K562 (cell line): ENCODE results near the gene NLGN3. TPM values are rescaled to one million over a fixed set of nuclear protein-coding genes. Genes with fewer than 3 reads are reported as not detected.
A peak's percentile ranks its signal among the peaks of the same experiment; 100 is the strongest.

Source experiments
- ARID3A ChIP-seq: IDR thresholded peaks from 2 replicates; pipeline ENCODE4 v1.6.1; 2012; ENCODE audit warnings: low read depth, low read length, improper control_type of control experiment, borderline replicate concordance
- ATF7 ChIP-seq: fragments of 450-650 bp; IDR thresholded peaks from 2 replicates; pipeline ENCODE4 v1.7.1; 2014; ENCODE audit warnings: mild to moderate bottlenecking, moderate library complexity
- BACH1 ChIP-seq: fragments of 200-800 bp; sonication (Bioruptor generic); IDR thresholded peaks from 2 replicates; pipeline ENCODE4 v1.6.1; 2016; ENCODE audit warnings: missing genetic modification characterization, missing compliant biosample characterization
- BDP1 ChIP-seq: IDR thresholded peaks from 3 replicates; pipeline ENCODE4 v1.6.1; 2011; ENCODE audit not compliant: insufficient read length, insufficient read depth
- CREB1 ChIP-seq, 2 experiments: sonication (generic) in 1 of 2; formaldehyde crosslinking in 1 of 2; IDR thresholded peaks; 2 replicates each; pipeline versions ENCODE4 v1.6.1 to v1.8.0; 2012 to 2022; ENCODE audit warnings: inconsistent platforms in 1 of 2, mild to moderate bottlenecking in 1 of 2, missing genetic modification reagents in 1 of 2, moderate library complexity in 1 of 2
- FOXK2 ChIP-seq, 2 experiments: fragments of 450-650 bp; IDR thresholded peaks in 1 of 2; conservative IDR thresholded peaks in 1 of 2; 2 replicates each; pipeline ENCODE4 v1.6.1; 2016; ENCODE audit warnings: low read depth in 2 of 2, mild to moderate bottlenecking in 1 of 2
- HLTF ChIP-seq: fragments of 450-650 bp; IDR thresholded peaks from 2 replicates; pipeline ENCODE4 v1.6.1; 2016
- IFI16 ChIP-seq: fragments of 250-450 bp; sonication (Bioruptor Pico); IDR thresholded peaks from 2 replicates; pipeline ENCODE4 v2.1.2; 2022; ENCODE audit warnings: mild to moderate bottlenecking, inconsistent platforms
- LARP7 ChIP-seq: fragments of 450-650 bp; IDR thresholded peaks from 2 replicates; pipeline ENCODE4 v1.6.1; 2016
- NCOA6 ChIP-seq: fragments of 450-650 bp; IDR thresholded peaks from 2 replicates; pipeline ENCODE4 v1.6.1; 2017; ENCODE audit warnings: mild to moderate bottlenecking
- NFYB ChIP-seq: IDR thresholded peaks from 2 replicates; pipeline ENCODE4 v1.6.1; 2011; ENCODE audit warnings: mild to moderate bottlenecking, moderate library complexity; ENCODE audit not compliant: insufficient read length; ENCODE audit errors: extremely low read depth
- NRF1 ChIP-seq, 2 experiments: fragments of 450-650 bp; IDR thresholded peaks in 1 of 2; conservative IDR thresholded peaks in 1 of 2; 2 replicates each; pipeline ENCODE4 v1.6.1; 2014; ENCODE audit warnings: mild to moderate bottlenecking in 2 of 2
- POLR2A ChIP-seq: fragments of 450-650 bp; conservative IDR thresholded peaks from 2 replicates; pipeline ENCODE4 v1.6.1; 2016
- XRCC3 ChIP-seq: fragments of 450-650 bp; IDR thresholded peaks from 2 replicates; pipeline ENCODE4 v1.6.1; 2017; ENCODE audit warnings: mild to moderate bottlenecking, moderate library complexity
- ZBTB40 ChIP-seq, 2 experiments: fragments of 450-650 bp in 1 of 2; sonication (generic) in 1 of 2; formaldehyde crosslinking in 1 of 2; IDR thresholded peaks; 2 replicates each; pipeline versions ENCODE4 v1.7.1 to v1.9.0; 2016 to 2022; ENCODE audit warnings: inconsistent platforms in 1 of 2, mild to moderate bottlenecking in 1 of 2, missing genetic modification reagents in 1 of 2
- ZFX ChIP-seq: sonication (generic); formaldehyde crosslinking; IDR thresholded peaks from 2 replicates; pipeline ENCODE4 v1.8.0; 2022; ENCODE audit warnings: mild to moderate bottlenecking, missing genetic modification reagents, moderate library complexity
- ZNF239 ChIP-seq: fragments of 250-450 bp; sonication (Bioruptor Pico); IDR thresholded peaks from 2 replicates; pipeline ENCODE4 v1.4.0; 2020; ENCODE audit warnings: mild to moderate bottlenecking
- ZNF324 ChIP-seq: fragments of 250-450 bp; sonication (Bioruptor Pico); IDR thresholded peaks from 2 replicates; pipeline ENCODE4 v1.4.0; 2020; ENCODE audit warnings: mild to moderate bottlenecking
- polyA plus RNA-seq, 8 experiments: library from polyadenylated mRNA; depleted of rRNA in 4 of 8; stranded (reverse) in 5 of 8; unstranded in 3 of 8; fragments of >200 nt; fragmentation: Nextera tagmentation in 2 of 8; fragmentation: Illumina TruSeq in 1 of 8; extraction: Ambion mirVana in 2 of 8; extraction: Trizol in 1 of 8; gene quantifications; 2 replicates each; pipeline versions ENCODE4 v1.2.1 to v1.2.3, GENCODE V29; 2011 to 2014; ENCODE audit warnings: inconsistent platforms in 1 of 8, missing spikeins in 1 of 8
- total RNA-seq, 7 experiments: library from RNA; depleted of rRNA in 6 of 7; stranded (reverse); fragments of >200 nt in 6 of 7; fragmentation: Illumina TruSeq in 2 of 7; extraction: Trizol in 2 of 7; gene quantifications; 2 replicates each; pipeline versions ENCODE4 v1.2.1 to v1.2.3, GENCODE V29; 2011 to 2021; ENCODE audit warnings: low replicate concordance in 1 of 7

The NLGN3 gene
- total and polyA plus RNA-seq, 9 of the 15 experiments (the other 6 are each of a cell fraction or from before 2014, with no cell fraction given) = 0.03 to 0.86 (median 0.25) TPM

- TF ChIP-seq ZBTB40 (IDR thresholded peaks at IDR 0.05) (peak; percentile 87), ZBTB40 (CRISPR knock-in tag; IDR thresholded peaks at IDR 0.05) (no peak), XRCC3 (no peak), LARP7 (no peak), ARID3A (no peak), POLR2A (peak; percentile 86), ZFX (CRISPR knock-in tag) (no peak), BACH1 (tag) (peak; percentile 46; the same call in 1 of the 2 replicates), NCOA6 (no peak), ATF7 (peak; percentile 48), BDP1 (no peak), NRF1 (conservative IDR thresholded peaks at IDR 0.05 in 1 of 2, IDR thresholded peaks at IDR 0.05 in 1 of 2) (no peak; a peak in 1 of 4 replicates), FOXK2 (conservative IDR thresholded peaks at IDR 0.05 in 1 of 2, IDR thresholded peaks at IDR 0.05 in 1 of 2; ENCODE audit: low read depth in 2 of 2) (no peak), ZNF239 (CRISPR knock-in tag) (no peak), NFYB (peak; percentile 92), IFI16 (no peak), HLTF (no peak), ZNF324 (CRISPR knock-in tag) (no peak), CREB1 (IDR thresholded peaks at IDR 0.05) (no peak), CREB1 (CRISPR knock-in tag; IDR thresholded peaks at IDR 0.05) (no peak)
These were observed 37.5 kb downstream of the NLGN3 start (continued) for GRCh38 chrX:71181910-71182799.
